H1 (cell line): ENCODE data around the gene UPF3A. TPM values are rescaled to one million over a fixed set of nuclear protein-coding genes. Genes with fewer than 3 reads are reported as not detected.

ENCODE experiments used
- BCL11A ChIP-seq, 2 experiments: IDR thresholded peaks; one replicate each; pipeline ENCODE4 v1.6.1; 2011; ENCODE audit warnings: low read depth in 2 of 2, low read length in 2 of 2, mild to moderate bottlenecking in 2 of 2
- CTCF ChIP-seq, 3 experiments: IDR thresholded peaks; 1 replicate in 2 of 3; 2 replicates in 1 of 3; pipeline versions ENCODE4 v1.5.1 to v1.6.1; 2011; ENCODE audit warnings: low read length in 3 of 3, mild to moderate bottlenecking in 3 of 3, inconsistent platforms in 2 of 3, low read depth in 1 of 3, moderate library complexity in 1 of 3; ENCODE audit not compliant: insufficient read depth in 1 of 3; ENCODE audit errors: control extremely low read depth in 1 of 3
- POU5F1 ChIP-seq: IDR thresholded peaks from 2 replicates; pipeline ENCODE4 v1.6.1; 2011; ENCODE audit warnings: low read depth, mild to moderate bottlenecking, low read length, moderate library complexity
- RAD21 ChIP-seq, 2 experiments: IDR thresholded peaks in 1 of 2; conservative IDR thresholded peaks in 1 of 2; 2 replicates each; pipeline ENCODE4 v1.6.1; 2011; ENCODE audit warnings: low read depth in 2 of 2, low read length in 2 of 2, improper control_type of control experiment in 1 of 2, inconsistent platforms in 1 of 2, mild to moderate bottlenecking in 1 of 2, moderate library complexity in 1 of 2
- SRF ChIP-seq: IDR thresholded peaks from 2 replicates; pipeline ENCODE4 v1.6.1; 2011; ENCODE audit warnings: mild to moderate bottlenecking, low read depth, low read length, moderate library complexity
- TAF7 ChIP-seq: optimal IDR thresholded peaks from 2 replicates; pipeline ENCODE3; 2011; ENCODE audit warnings: low read depth, mild to moderate bottlenecking, inconsistent platforms, low read length, moderate library complexity, borderline replicate concordance
- polyA plus RNA-seq, 7 experiments: library from polyadenylated mRNA; depleted of rRNA in 3 of 7; stranded (reverse) in 5 of 7; unstranded in 2 of 7; fragments of >200 nt in 5 of 7; fragments of 200-250 nt in 2 of 7; gene quantifications; 1 replicate in 5 of 7; 2 replicates in 1 of 7; 4 replicates in 1 of 7; pipeline versions ENCODE4 v1.2.1 to v1.2.3, GENCODE V29; 2011 to 2013; ENCODE audit warnings: missing spikeins in 2 of 7, mixed read lengths in 2 of 7
- total RNA-seq: library from RNA; stranded (reverse); fragmentation: NEBNext Ultra II Directional; extraction: Animal tissue kit (Norgen Biotek cat#: 25700); gene quantifications from 2 replicates; pipeline ENCODE4 v1.2.1, GENCODE V29; 2021
- TF ChIP-seq, protein P1 (sequence below): fragments of 300-600 bp; sonication (generic); IDR thresholded peaks from 2 replicates; pipeline ENCODE4 v1.7.1; 2012; ENCODE audit warnings: low read length, moderate library complexity, mild to moderate bottlenecking, inconsistent platforms; ENCODE audit not compliant: insufficient replicate concordance

The UPF3A gene
- total and polyA plus RNA-seq, 2 of the 8 experiments (the other 6 are each of a cell fraction or from before 2014, with no cell fraction given) = 47.1 to 58.2 TPM

GRCh38 chr13:114283576-114283975 lies 2.2 kb downstream of the UPF3A start (continued):
- TF ChIP-seq, protein P1, sequence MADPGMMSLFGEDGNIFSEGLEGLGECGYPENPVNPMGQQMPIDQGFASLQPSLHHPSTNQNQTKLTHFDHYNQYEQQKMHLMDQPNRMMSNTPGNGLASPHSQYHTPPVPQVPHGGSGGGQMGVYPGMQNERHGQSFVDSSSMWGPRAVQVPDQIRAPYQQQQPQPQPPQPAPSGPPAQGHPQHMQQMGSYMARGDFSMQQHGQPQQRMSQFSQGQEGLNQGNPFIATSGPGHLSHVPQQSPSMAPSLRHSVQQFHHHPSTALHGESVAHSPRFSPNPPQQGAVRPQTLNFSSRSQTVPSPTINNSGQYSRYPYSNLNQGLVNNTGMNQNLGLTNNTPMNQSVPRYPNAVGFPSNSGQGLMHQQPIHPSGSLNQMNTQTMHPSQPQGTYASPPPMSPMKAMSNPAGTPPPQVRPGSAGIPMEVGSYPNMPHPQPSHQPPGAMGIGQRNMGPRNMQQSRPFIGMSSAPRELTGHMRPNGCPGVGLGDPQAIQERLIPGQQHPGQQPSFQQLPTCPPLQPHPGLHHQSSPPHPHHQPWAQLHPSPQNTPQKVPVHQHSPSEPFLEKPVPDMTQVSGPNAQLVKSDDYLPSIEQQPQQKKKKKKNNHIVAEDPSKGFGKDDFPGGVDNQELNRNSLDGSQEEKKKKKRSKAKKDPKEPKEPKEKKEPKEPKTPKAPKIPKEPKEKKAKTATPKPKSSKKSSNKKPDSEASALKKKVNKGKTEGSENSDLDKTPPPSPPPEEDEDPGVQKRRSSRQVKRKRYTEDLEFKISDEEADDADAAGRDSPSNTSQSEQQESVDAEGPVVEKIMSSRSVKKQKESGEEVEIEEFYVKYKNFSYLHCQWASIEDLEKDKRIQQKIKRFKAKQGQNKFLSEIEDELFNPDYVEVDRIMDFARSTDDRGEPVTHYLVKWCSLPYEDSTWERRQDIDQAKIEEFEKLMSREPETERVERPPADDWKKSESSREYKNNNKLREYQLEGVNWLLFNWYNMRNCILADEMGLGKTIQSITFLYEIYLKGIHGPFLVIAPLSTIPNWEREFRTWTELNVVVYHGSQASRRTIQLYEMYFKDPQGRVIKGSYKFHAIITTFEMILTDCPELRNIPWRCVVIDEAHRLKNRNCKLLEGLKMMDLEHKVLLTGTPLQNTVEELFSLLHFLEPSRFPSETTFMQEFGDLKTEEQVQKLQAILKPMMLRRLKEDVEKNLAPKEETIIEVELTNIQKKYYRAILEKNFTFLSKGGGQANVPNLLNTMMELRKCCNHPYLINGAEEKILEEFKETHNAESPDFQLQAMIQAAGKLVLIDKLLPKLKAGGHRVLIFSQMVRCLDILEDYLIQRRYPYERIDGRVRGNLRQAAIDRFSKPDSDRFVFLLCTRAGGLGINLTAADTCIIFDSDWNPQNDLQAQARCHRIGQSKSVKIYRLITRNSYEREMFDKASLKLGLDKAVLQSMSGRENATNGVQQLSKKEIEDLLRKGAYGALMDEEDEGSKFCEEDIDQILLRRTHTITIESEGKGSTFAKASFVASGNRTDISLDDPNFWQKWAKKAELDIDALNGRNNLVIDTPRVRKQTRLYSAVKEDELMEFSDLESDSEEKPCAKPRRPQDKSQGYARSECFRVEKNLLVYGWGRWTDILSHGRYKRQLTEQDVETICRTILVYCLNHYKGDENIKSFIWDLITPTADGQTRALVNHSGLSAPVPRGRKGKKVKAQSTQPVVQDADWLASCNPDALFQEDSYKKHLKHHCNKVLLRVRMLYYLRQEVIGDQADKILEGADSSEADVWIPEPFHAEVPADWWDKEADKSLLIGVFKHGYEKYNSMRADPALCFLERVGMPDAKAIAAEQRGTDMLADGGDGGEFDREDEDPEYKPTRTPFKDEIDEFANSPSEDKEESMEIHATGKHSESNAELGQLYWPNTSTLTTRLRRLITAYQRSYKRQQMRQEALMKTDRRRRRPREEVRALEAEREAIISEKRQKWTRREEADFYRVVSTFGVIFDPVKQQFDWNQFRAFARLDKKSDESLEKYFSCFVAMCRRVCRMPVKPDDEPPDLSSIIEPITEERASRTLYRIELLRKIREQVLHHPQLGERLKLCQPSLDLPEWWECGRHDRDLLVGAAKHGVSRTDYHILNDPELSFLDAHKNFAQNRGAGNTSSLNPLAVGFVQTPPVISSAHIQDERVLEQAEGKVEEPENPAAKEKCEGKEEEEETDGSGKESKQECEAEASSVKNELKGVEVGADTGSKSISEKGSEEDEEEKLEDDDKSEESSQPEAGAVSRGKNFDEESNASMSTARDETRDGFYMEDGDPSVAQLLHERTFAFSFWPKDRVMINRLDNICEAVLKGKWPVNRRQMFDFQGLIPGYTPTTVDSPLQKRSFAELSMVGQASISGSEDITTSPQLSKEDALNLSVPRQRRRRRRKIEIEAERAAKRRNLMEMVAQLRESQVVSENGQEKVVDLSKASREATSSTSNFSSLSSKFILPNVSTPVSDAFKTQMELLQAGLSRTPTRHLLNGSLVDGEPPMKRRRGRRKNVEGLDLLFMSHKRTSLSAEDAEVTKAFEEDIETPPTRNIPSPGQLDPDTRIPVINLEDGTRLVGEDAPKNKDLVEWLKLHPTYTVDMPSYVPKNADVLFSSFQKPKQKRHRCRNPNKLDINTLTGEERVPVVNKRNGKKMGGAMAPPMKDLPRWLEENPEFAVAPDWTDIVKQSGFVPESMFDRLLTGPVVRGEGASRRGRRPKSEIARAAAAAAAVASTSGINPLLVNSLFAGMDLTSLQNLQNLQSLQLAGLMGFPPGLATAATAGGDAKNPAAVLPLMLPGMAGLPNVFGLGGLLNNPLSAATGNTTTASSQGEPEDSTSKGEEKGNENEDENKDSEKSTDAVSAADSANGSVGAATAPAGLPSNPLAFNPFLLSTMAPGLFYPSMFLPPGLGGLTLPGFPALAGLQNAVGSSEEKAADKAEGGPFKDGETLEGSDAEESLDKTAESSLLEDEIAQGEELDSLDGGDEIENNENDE = no peak
- TF ChIP-seq RAD21 (IDR thresholded peaks at IDR 0.05 in 1 of 2, conservative IDR thresholded peaks at IDR 0.05 in 1 of 2; ENCODE audit: low read depth in 2 of 2, low read length in 2 of 2) (no peak), POU5F1 (no peak), TAF7 (no peak), CTCF (IDR thresholded peaks at IDR 0.05; ENCODE audit: control extremely low read depth in 1 of 3, insufficient read depth in 1 of 3, low read depth in 1 of 3, low read length in 3 of 3) (no peak), SRF (no peak), BCL11A (IDR thresholded peaks at IDR 0.05; ENCODE audit: low read depth in 2 of 2, low read length in 2 of 2) (no peak)
